ENCODE measurements around the gene FRY. TPM values are rescaled to one million over a fixed set of nuclear protein-coding genes. Genes with fewer than 3 reads are reported as not detected.

FRY gene
- total and polyA plus RNA-seq, 9 of the 15 experiments (the other 6 are each of a cell fraction or from before 2014, with no cell fraction given): 0.03 to 0.31 (median 0.11) TPM; not detected in 3

DNA sequence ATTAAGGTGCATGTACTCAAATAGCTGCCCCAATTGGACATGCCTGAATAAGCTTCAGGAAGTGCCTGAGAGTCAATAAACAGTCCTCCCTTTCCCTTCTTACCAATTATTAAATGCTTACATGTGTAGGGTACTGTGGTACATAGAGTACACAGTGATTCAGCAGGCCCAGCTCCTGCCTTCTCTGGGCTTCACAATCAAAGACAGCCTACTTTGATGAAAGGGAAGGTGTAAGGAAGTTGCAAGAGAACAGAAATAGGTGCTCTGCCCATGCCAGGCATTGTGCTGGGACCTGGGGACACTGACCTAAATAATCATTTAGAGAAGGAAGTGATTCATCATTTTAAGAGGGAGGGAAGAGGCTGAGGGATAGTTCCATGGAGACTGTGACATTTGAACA lies 17.2 kb downstream of the FRY start:
- H4K20me1 ChIP-seq (replicated peaks; ENCODE audit: control insufficient read depth, insufficient read depth, low read length): no peaks in the 10 kb centered on the region
- no peak for ATAC-seq
- in situ Hi-C loops (cut with MboI) (no loop called here), intact Hi-C loops (cut with micrococcal nuclease) (no loop called here)
- H3K4me1 ChIP-seq (replicated peaks in 1 of 2; ENCODE audit: control insufficient read depth in 2 of 2, insufficient read depth in 2 of 2, low read length in 2 of 2): no peaks in the 10 kb centered on the region
- H2AFZ ChIP-seq (ENCODE audit: low read depth, low read length): no peak overlapping the region
- no peak overlapping the region for H3K4me3 ChIP-seq
- no peak overlapping the region for H3K4me2 ChIP-seq (ENCODE audit: insufficient read depth, low read length)
- H3K9ac ChIP-seq (ENCODE audit: insufficient read depth in 1 of 2, low read depth in 2 of 2, low read length in 2 of 2): no peak overlapping the region
- CTCF ChIA-PET (ENCODE audit: low intra/inter-chr PET ratio): no interaction called here
- no peaks in the 10 kb centered on the region for H3K79me2 ChIP-seq (ENCODE audit: control insufficient read depth, insufficient read depth, low read length)
- no peak for DNase-seq (ENCODE audit: extremely low read depth in 1 of 4, low spot score in 3 of 4)
- H3K9me3 ChIP-seq (replicated peaks; ENCODE audit: control insufficient read depth, insufficient read depth, low read depth, low read length): no peaks in the 10 kb centered on the region
- no peak overlapping the region for H3K27ac ChIP-seq (ENCODE audit: extremely low read depth, low read depth, low read length)
- no peaks in the 10 kb centered on the region for H3K9me1 ChIP-seq (ENCODE audit: control insufficient read depth, insufficient read depth, low read length)
- no TSS peak for BruUV-seq (replicated peaks)
- H3K36me3 ChIP-seq (ENCODE audit: control insufficient read depth, insufficient read depth, low read length): no peaks in the 10 kb centered on the region
- POLR2A ChIA-PET: no interaction called here
- no peak for FAIRE-seq
- no peaks in the 10 kb centered on the region for H3K27me3 ChIP-seq (ENCODE audit: control insufficient read depth in 2 of 2, insufficient read depth in 2 of 2, low read length in 2 of 2)
- TF ChIP-seq YY1 (IDR thresholded peaks at IDR 0.05; ENCODE audit: borderline replicate concordance in 1 of 3, control insufficient read depth in 1 of 3, extremely low read depth in 1 of 3, insufficient read depth in 3 of 3, insufficient read length in 1 of 3, insufficient replicate concordance in 2 of 3, low read depth in 1 of 3, low read length in 2 of 3): no peak
- no peak for TF ChIP-seq ARNT (IDR thresholded peaks at IDR 0.05)
- no peak for TF ChIP-seq MED1 (CRISPR knock-in tag; IDR thresholded peaks at IDR 0.05; ENCODE audit: borderline replicate concordance)
- no peak for TF ChIP-seq RFX1 (IDR thresholded peaks at IDR 0.05)
- TF ChIP-seq CLOCK (CRISPR knock-in tag; IDR thresholded peaks at IDR 0.05; ENCODE audit: borderline replicate concordance): no peak
- no peak for TF ChIP-seq CBX2 (IDR thresholded peaks at IDR 0.05; ENCODE audit: insufficient read depth, low read length, poor library complexity, severe bottlenecking)
- TF ChIP-seq, protein P1, sequence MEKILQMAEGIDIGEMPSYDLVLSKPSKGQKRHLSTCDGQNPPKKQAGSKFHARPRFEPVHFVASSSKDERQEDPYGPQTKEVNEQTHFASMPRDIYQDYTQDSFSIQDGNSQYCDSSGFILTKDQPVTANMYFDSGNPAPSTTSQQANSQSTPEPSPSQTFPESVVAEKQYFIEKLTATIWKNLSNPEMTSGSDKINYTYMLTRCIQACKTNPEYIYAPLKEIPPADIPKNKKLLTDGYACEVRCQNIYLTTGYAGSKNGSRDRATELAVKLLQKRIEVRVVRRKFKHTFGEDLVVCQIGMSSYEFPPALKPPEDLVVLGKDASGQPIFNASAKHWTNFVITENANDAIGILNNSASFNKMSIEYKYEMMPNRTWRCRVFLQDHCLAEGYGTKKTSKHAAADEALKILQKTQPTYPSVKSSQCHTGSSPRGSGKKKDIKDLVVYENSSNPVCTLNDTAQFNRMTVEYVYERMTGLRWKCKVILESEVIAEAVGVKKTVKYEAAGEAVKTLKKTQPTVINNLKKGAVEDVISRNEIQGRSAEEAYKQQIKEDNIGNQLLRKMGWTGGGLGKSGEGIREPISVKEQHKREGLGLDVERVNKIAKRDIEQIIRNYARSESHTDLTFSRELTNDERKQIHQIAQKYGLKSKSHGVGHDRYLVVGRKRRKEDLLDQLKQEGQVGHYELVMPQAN (IDR thresholded peaks at IDR 0.05; ENCODE audit: borderline replicate concordance): no peak
- no peak for TF ChIP-seq LEF1 (IDR thresholded peaks at IDR 0.05)
- TF ChIP-seq BRF2 (IDR thresholded peaks at IDR 0.05; ENCODE audit: borderline replicate concordance, insufficient read depth, insufficient read length): no peak
- TF ChIP-seq, protein P2, sequence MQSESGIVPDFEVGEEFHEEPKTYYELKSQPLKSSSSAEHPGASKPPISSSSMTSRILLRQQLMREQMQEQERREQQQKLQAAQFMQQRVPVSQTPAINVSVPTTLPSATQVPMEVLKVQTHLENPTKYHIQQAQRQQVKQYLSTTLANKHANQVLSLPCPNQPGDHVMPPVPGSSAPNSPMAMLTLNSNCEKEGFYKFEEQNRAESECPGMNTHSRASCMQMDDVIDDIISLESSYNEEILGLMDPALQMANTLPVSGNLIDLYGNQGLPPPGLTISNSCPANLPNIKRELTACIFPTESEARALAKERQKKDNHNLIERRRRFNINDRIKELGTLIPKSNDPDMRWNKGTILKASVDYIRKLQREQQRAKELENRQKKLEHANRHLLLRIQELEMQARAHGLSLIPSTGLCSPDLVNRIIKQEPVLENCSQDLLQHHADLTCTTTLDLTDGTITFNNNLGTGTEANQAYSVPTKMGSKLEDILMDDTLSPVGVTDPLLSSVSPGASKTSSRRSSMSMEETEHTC (IDR thresholded peaks at IDR 0.05): no peak
- no peak for TF ChIP-seq GTF2B (IDR thresholded peaks at IDR 0.05; ENCODE audit: extremely low read depth, insufficient read length)
- no peak for TF ChIP-seq CREB3 (tag; conservative IDR thresholded peaks at IDR 0.05; ENCODE audit: low read depth)
- TF ChIP-seq BRD9 (IDR thresholded peaks at IDR 0.05; ENCODE audit: low read depth, partially characterized antibody): no peak

All from K562 (cell line).